A549 (cell line): ENCODE results near the gene ANXA6. TPM values are rescaled to one million over a fixed set of nuclear protein-coding genes. Genes with fewer than 3 reads are reported as not detected.

Experiments used
- ATAC-seq, 2 experiments: fragments of 200-7000 bp in 1 of 2; fragments of >200 bp in 1 of 2; cut with Nextera tagmentation in 1 of 2; cut with Tn5 transposase in 1 of 2; 3 replicates each; pipeline versions ENCODE4 v1.8.0 to v1.9.1; 2018 to 2020; ENCODE audit warnings: mild to moderate bottlenecking in 1 of 2, moderate library complexity in 1 of 2
- CTCF ChIA-PET: fragments of 300-600 bp; sonication (Branson Sonifier 250); formaldehyde crosslinking; extraction: SDS; loops from one replicate; lab custom pipeline; 2021; ENCODE audit warnings: antibody characterized with exemption, inconsistent platforms; lab: Yijun Ruan, JAX
- POLR2A ChIA-PET: fragments of 350-600 bp; formaldehyde crosslinking; extraction: SDS; loops from one replicate; lab custom pipeline; 2021; ENCODE audit warnings: antibody characterized with exemption, inconsistent platforms; lab: Yijun Ruan, JAX
- DNase-seq, 2 experiments: peaks; one replicate each; pipeline versions ENCODE4 v3.0.0 to v3.0.0-alpha.2; 2011 to 2016; ENCODE audit warnings: low read depth in 1 of 2, low spot score in 1 of 2
- FAIRE-seq: peaks from 2 replicates; lab custom pipeline; 2011; peaks lifted over from hg19 to GRCh38; lab: Jason Lieb, UNC
- H3K27ac ChIP-seq, 2 experiments: fragments of >200 bp; sonication (Bioruptor Twin); formaldehyde crosslinking; 3 replicates each; pipeline ENCODE4 v1.5.1; 2016 to 2017
- H3K4me1 ChIP-seq: fragments of >200 bp; sonication (Bioruptor Twin); formaldehyde crosslinking; 3 replicates; pipeline ENCODE4 v1.6.1; 2016
- H3K4me2 ChIP-seq: fragments of >200 bp; sonication (Bioruptor Twin); formaldehyde crosslinking; 3 replicates; pipeline ENCODE4 v1.6.1; 2016
- H3K4me3 ChIP-seq: fragments of >200 bp; sonication (Bioruptor Twin); formaldehyde crosslinking; 3 replicates; pipeline ENCODE4 v1.5.1; 2016
- H3K9me3 ChIP-seq: fragments of >200 bp; sonication (Bioruptor Twin); formaldehyde crosslinking; 3 replicates; pipeline ENCODE4 v1.6.1; 2016
- E2F6 ChIP-seq: IDR thresholded peaks from 2 replicates; pipeline ENCODE4 v1.6.1; 2012; ENCODE audit warnings: low read depth, borderline replicate concordance
- HEYL ChIP-seq: fragments of 250-450 bp; sonication (Bioruptor Pico); IDR thresholded peaks from 2 replicates; pipeline ENCODE4 v1.8.0; 2021; ENCODE audit warnings: mild to moderate bottlenecking, moderate library complexity
- HMGXB4 ChIP-seq: fragments of 250-450 bp; sonication (Bioruptor Pico); IDR thresholded peaks from 2 replicates; pipeline ENCODE4 v1.5.0; 2021; ENCODE audit warnings: mild to moderate bottlenecking, moderate library complexity, borderline replicate concordance
- HOXB13 ChIP-seq: fragments of 250-450 bp; sonication (Bioruptor Pico); IDR thresholded peaks from 2 replicates; pipeline ENCODE4 v1.5.0; 2020; ENCODE audit warnings: low read depth, mild to moderate bottlenecking, moderate library complexity
- HOXB5 ChIP-seq: fragments of 250-450 bp; sonication (Bioruptor Pico); IDR thresholded peaks from 2 replicates; pipeline ENCODE4 v1.5.0; 2020; ENCODE audit warnings: mild to moderate bottlenecking, moderate library complexity
- JUNB ChIP-seq: fragments of >200 bp; sonication (Bioruptor Twin); formaldehyde crosslinking; IDR thresholded peaks from 2 replicates; pipeline ENCODE4 v1.6.1; 2016
- KDM1A ChIP-seq: fragments of 200-600 bp; sonication (generic); IDR thresholded peaks from 2 replicates; pipeline ENCODE4 v1.6.1; 2016; ENCODE audit warnings: low read depth, mild to moderate bottlenecking
- MAFK ChIP-seq: fragments of 450-650 bp; IDR thresholded peaks from 2 replicates; pipeline ENCODE4 v1.6.1; 2014; ENCODE audit not compliant: partially characterized antibody
- MAZ ChIP-seq: fragments of 150-350 bp; IDR thresholded peaks from 2 replicates; pipeline ENCODE4 v1.6.1; 2014; ENCODE audit warnings: antibody characterized with exemption, low read depth, low read length, borderline replicate concordance
- NPAS2 ChIP-seq: fragments of 250-450 bp; sonication (Bioruptor Pico); IDR thresholded peaks from 2 replicates; pipeline ENCODE4 v1.8.0; 2022; ENCODE audit warnings: mild to moderate bottlenecking, moderate library complexity, borderline replicate concordance
- NR3C1 ChIP-seq: fragments of >200 bp; sonication (Bioruptor Twin); formaldehyde crosslinking; IDR thresholded peaks from 3 replicates; pipeline ENCODE4 v1.6.1; 2017
- POLR2A ChIP-seq: IDR thresholded peaks from 2 replicates; pipeline ENCODE4 v1.6.1; 2012; ENCODE audit warnings: mild to moderate bottlenecking, low read length
- RARB ChIP-seq: fragments of 250-450 bp; sonication (Bioruptor Pico); IDR thresholded peaks from 2 replicates; pipeline ENCODE4 v1.8.0; 2021; ENCODE audit warnings: mild to moderate bottlenecking, moderate library complexity
- RCOR1 ChIP-seq: fragments of 150-350 bp; IDR thresholded peaks from 2 replicates; pipeline ENCODE4 v1.6.1; 2014; ENCODE audit warnings: antibody characterized with exemption, low read length, low read depth
- REST ChIP-seq: fragments of 200-600 bp; sonication (generic); IDR thresholded peaks from 2 replicates; pipeline ENCODE4 v1.6.1; 2016; ENCODE audit warnings: antibody characterized with exemption, mild to moderate bottlenecking, moderate library complexity
- SREBF2 ChIP-seq: fragments of 450-650 bp; IDR thresholded peaks from 2 replicates; pipeline ENCODE4 v1.6.1; 2014; ENCODE audit warnings: mild to moderate bottlenecking, moderate library complexity
- TFCP2L1 ChIP-seq: fragments of 250-450 bp; sonication (Bioruptor Pico); IDR thresholded peaks from 2 replicates; pipeline ENCODE4 v1.5.0; 2021; ENCODE audit warnings: mild to moderate bottlenecking
- TP53 ChIP-seq: fragments of 250-450 bp; sonication (Bioruptor Pico); IDR thresholded peaks from 2 replicates; pipeline ENCODE4 v1.5.0; 2021; ENCODE audit warnings: mild to moderate bottlenecking, moderate library complexity
- USF2 ChIP-seq: fragments of 450-650 bp; IDR thresholded peaks from 2 replicates; pipeline ENCODE4 v1.6.1; 2014; ENCODE audit warnings: antibody characterized with exemption
- ZNF302 ChIP-seq: fragments of 250-450 bp; sonication (Bioruptor Pico); IDR thresholded peaks from 2 replicates; pipeline ENCODE4 v1.9.0; 2021; ENCODE audit warnings: inconsistent platforms, mild to moderate bottlenecking, moderate library complexity
- WGBS: methylation state at CpG from one replicate; pipeline ENCODE4 v1.1.6; 2017; ENCODE audit errors: missing lambda C conversion rate; 5-methylcytosine and 5-hydroxymethylcytosine counted together
- polyA plus RNA-seq, 4 experiments: library from polyadenylated mRNA; depleted of rRNA in 3 of 4; stranded (reverse); fragments of >200 nt; fragmentation: RNase III in 1 of 4; extraction: RNeasy Plus Mini Kit Qiagen cat#74134 plus additional on column Dnase treatment in 1 of 4; gene quantifications; 2 replicates in 3 of 4; 3 replicates in 1 of 4; pipeline ENCODE4 v1.2.3, GENCODE V29; 2011 to 2017

The ANXA6 gene
- polyA plus RNA-seq, 2 of the 4 experiments (the other 2 are of a cell fraction): 32.4 to 53.0 TPM

GRCh38 chr5:151060742-151061141, 96.8 kb downstream of the ANXA6 start:
- H3K4me2 ChIP-seq: peak overlapping the region; percentile 53; the same call in 2 of the 3 replicates
- FAIRE-seq: no peak
- H3K9me3 ChIP-seq: no peaks in the 10 kb centered on the region
- ChIA-PET CTCF (interaction anchor here (0.6 to 13.2 kb wide), 6 partner anchors 9 to 69 kb away, joined by 3 to 153 read pairs (median 4); no protein-coding TSS in a partner anchor), POLR2A (no interaction called here)
- peak overlapping the region; percentile 59 to 81; a peak in 4 of 6 replicates for H3K27ac ChIP-seq
- H3K4me1 ChIP-seq: peaks cover 53% of the 10 kb centered on the region
- WGBS: 98% methylated on average over 6 of the region's 6 CpGs
- no peak for ATAC-seq
- TF ChIP-seq REST (no peak), TP53 (no peak), POLR2A (no peak), MAFK (no peak), RCOR1 (no peak), SREBF2 (no peak), RARB (CRISPR knock-in tag) (no peak), E2F6 (no peak), HOXB5 (CRISPR knock-in tag) (no peak), TFCP2L1 (CRISPR knock-in tag) (no peak), ZNF302 (CRISPR knock-in tag) (no peak)
- DNase-seq: no peak
- no peak overlapping the region for H3K4me3 ChIP-seq

DNA sequence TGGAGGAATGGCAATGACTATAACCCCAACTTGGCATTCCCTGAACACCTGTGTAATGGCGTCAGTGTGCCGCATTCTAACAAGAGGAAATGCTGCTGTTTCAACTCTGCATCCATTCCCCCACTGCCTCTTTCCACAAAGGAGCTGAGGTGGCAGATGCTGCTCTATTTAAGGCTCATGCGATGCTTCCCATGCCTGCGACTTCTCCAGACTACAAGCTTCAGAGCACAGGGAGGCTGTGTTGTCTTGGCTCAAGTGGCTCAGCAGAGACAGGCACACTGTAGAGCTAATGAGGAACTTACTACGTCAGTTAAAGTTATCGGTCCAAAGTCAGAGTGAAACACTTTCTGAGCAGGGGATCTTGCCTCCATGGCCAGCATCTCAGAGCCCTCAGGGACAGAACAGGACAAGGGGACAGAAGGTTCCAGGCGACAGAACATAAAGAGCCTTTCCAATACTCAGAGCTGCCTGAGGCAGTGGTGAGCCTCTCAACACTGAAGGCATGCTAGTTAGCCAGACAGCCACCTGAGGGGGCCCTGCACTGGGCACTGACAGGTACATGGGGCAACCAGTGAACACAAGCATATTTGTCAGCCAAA, 98.6 kb downstream of the ANXA6 start:
- DNase-seq: no peak
- Histone ChIP-seq H3K4me3 (no peak overlapping the region), H3K4me1 (peaks cover 42% of the 10 kb centered on the region), H3K27ac (peak overlapping the region; percentile 59 to 81; a peak in 5 of 6 replicates), H3K9me3 (no peaks in the 10 kb centered on the region), H3K4me2 (no peak overlapping the region)
- WGBS: 93% methylated on average over 7 of the region's 7 CpGs
- FAIRE-seq: no peak
- ATAC-seq: no peak
- ChIA-PET CTCF (interaction anchor here (0.7 to 13.9 kb wide), 6 partner anchors 10 to 59 kb away, joined by 3 to 704 read pairs (median 4); no protein-coding TSS in a partner anchor), POLR2A (interaction anchor here (0.6 kb wide), 1 partner anchor 34 kb away, joined by 3 read pairs; no protein-coding TSS in a partner anchor)
- TF ChIP-seq MAZ: no peak
- TF ChIP-seq KDM1A: no peak
- no peak for TF ChIP-seq NR3C1
- no peak for TF ChIP-seq HOXB13 (CRISPR knock-in tag)
- TF ChIP-seq USF2: no peak
- TF ChIP-seq HEYL (CRISPR knock-in tag): no peak
- TF ChIP-seq HMGXB4: no peak
- TF ChIP-seq JUNB: no peak
- no peak for TF ChIP-seq NPAS2 (CRISPR knock-in tag)
- TF ChIP-seq, all 56 proteins: peak for 0
